Measurements from ENCODE around the gene FNDC11.

Gene FNDC11

DNA sequence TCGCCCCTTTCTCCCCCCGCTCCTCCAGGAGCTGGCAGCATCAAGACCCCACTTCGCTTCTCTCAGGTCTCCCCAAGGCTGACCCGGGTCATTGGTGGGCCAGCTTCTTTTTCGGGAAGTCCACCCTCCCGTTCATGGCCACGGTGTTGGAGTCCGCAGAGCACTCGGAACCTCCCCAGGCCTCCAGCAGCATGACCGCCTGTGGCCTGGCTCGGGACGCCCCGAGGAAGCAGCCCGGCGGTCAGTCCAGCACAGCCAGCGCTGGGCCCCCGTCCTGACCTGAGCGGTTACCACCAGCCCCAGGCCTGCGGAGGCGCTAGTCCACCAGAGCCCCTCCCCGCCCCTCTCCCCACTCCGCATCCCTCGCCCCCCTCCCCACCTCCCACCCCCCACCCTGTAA, 32.4 kb upstream of the FNDC11 start:
- Histone ChIP-seq H3K27me3 (peaks cover 58% of the 10 kb centered on the region), H3K9me3 (no peaks in the 10 kb centered on the region), H3K4me3 (ENCODE audit: low read depth in 1 of 2, low read length in 1 of 2) (peak overlapping the region; percentile 61 to 78), H3K36me3 (no peaks in the 10 kb centered on the region), H3K4me1 (ENCODE audit: control insufficient read depth in 1 of 2, insufficient read depth in 1 of 2, low read depth in 1 of 2, low read length in 1 of 2) (peaks cover 13 to 18% of the 10 kb centered on the region in 2 experiments), H3K27ac (no peak overlapping the region)
- TF ChIP-seq, protein P1, sequence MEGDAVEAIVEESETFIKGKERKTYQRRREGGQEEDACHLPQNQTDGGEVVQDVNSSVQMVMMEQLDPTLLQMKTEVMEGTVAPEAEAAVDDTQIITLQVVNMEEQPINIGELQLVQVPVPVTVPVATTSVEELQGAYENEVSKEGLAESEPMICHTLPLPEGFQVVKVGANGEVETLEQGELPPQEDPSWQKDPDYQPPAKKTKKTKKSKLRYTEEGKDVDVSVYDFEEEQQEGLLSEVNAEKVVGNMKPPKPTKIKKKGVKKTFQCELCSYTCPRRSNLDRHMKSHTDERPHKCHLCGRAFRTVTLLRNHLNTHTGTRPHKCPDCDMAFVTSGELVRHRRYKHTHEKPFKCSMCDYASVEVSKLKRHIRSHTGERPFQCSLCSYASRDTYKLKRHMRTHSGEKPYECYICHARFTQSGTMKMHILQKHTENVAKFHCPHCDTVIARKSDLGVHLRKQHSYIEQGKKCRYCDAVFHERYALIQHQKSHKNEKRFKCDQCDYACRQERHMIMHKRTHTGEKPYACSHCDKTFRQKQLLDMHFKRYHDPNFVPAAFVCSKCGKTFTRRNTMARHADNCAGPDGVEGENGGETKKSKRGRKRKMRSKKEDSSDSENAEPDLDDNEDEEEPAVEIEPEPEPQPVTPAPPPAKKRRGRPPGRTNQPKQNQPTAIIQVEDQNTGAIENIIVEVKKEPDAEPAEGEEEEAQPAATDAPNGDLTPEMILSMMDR (IDR thresholded peaks at IDR 0.05): no peak

DNA sequence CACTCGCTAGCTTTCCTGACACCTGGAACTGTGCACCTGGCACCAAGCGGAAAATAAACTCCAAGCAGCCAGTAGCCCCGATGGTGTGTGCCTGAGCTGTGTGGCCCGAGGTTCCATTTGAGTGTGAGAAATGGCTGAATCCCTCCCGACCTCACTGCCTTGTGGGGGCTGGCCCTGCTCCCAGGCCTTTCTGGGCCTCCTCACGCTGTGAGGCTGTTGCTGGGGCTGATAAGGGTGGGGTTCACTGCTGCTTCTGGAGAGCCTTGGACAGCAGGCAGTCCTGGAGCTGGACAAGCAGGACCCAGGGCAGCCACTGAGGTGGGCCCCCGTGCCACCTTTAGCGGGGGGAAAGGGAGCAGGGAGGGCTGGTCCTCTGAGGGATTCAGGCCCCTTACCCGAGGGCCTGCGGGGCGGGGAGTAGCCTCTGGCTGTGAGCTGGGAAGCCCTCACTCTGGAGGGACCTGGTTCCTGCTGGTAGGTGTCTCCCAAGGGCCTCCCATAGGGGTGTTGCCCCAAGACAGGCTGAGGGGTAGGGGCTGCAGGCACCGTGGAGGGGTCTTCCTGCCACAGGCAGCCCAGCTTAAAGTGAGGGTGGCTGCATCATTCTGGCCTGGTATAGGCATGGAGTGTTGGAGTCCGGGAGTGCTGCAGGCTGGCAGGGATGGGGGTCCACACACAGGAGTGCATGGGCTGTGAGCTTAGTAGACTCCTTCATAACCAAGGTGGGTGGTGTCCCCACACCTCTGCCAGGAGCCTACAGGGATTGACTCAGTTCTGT, 31.7 kb upstream of the FNDC11 start:
- no peaks in the 10 kb centered on the region for H3K9me3 ChIP-seq
- no peaks in the 10 kb centered on the region for H3K36me3 ChIP-seq
- H3K27me3 ChIP-seq: peaks cover 58% of the 10 kb centered on the region
- TF ChIP-seq, protein P1 (IDR thresholded peaks at IDR 0.05): no peak
- H3K27ac ChIP-seq: no peak overlapping the region
- peaks cover 13 to 18% of the 10 kb centered on the region in 2 experiments for H3K4me1 ChIP-seq (ENCODE audit: control insufficient read depth in 1 of 2, insufficient read depth in 1 of 2, low read depth in 1 of 2, low read length in 1 of 2)
- H3K4me3 ChIP-seq (ENCODE audit: low read depth in 1 of 2, low read length in 1 of 2): no peak overlapping the region

DNA sequence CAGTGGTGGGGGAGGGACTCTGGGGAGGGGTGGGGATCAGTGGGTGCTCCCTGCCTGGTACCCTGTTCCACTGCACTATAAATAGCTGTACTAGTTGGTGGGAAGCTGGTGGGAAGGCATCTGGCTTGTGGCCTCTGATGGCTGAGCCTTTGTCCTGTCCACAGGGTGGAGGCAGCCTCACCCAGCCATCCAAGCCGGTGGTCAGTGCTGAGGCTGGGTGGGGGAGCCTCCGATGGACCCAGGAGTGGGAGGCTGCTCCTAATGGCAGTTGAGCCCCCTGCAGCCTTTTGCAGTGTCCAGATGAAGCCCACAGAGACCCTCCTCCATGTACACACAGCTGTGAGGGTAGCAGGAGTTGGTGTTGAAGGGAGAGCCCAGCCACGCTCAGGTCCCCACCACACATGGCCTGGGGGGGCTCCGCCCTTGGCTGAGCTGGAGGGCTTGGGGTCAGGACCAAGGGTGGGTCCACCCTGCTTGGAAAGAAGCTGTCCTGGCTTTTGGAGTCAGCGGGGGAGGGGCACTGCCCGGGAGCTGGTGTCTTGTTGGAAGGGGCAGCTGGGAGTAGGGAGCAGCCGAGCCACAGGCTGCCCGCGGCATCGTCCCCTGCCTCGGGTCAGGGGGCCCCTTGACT, 30.9 kb upstream of the FNDC11 start:
- H3K4me1 ChIP-seq (ENCODE audit: control insufficient read depth in 1 of 2, insufficient read depth in 1 of 2, low read depth in 1 of 2, low read length in 1 of 2): peaks cover 13 to 18% of the 10 kb centered on the region in 2 experiments
- no peaks in the 10 kb centered on the region for H3K36me3 ChIP-seq
- H3K27me3 ChIP-seq: peaks cover 56% of the 10 kb centered on the region
- H3K4me3 ChIP-seq (ENCODE audit: low read depth in 1 of 2, low read length in 1 of 2): no peak overlapping the region
- H3K9me3 ChIP-seq: no peaks in the 10 kb centered on the region
- H3K27ac ChIP-seq: no peak overlapping the region
- TF ChIP-seq, protein P1 (IDR thresholded peaks at IDR 0.05): no peak

DNA sequence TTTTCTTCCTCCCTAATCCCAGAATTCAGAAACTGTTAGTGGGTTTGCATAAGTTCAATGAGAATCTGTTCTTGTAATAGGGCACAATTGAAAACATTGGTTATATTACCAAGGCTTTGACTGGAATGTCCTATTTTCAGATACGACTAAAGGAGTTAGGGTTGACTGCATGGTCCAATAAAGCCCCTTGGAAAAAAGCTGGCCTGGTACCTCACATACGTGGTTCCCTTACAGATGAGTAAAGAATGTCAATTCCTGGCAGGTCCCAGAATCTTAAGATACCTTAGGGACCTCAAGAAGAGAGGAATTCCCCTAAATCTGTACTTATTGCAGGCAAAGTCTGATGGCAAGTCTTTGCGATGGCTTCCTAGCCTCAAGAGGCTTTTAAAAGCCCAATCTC, 28.8 kb upstream of the FNDC11 start:
- Histone ChIP-seq H3K4me1 (ENCODE audit: control insufficient read depth in 1 of 2, insufficient read depth in 1 of 2, low read depth in 1 of 2, low read length in 1 of 2) (peaks cover 7 to 10% of the 10 kb centered on the region in 2 experiments), H3K36me3 (no peaks in the 10 kb centered on the region), H3K27ac (no peak overlapping the region), H3K27me3 (peaks cover 52% of the 10 kb centered on the region), H3K9me3 (no peaks in the 10 kb centered on the region), H3K4me3 (ENCODE audit: low read depth in 1 of 2, low read length in 1 of 2) (no peak overlapping the region)
- TF ChIP-seq, protein P1 (IDR thresholded peaks at IDR 0.05): no peak

DNA sequence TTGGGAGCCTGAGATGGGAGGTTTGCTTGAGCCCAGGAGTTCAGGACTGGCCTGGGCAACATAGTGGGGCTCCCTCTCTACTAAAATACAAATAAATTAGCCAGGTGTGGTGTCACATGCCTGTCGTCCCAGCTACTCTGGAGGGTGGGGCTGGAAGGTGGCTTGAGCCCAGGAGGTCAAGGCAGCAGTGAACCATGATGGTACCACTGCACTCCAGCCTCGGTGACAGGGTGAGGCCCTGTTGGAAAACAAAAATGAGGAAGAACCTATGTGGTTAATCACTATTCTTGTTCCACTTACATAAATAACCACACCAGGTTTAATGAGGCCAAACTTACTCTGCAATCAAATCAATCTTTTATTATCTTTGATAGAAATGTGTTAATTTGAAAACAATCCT, 28.0 kb upstream of the FNDC11 start:
- no peak overlapping the region for H3K4me3 ChIP-seq (ENCODE audit: low read depth in 1 of 2, low read length in 1 of 2)
- H3K27ac ChIP-seq: no peak overlapping the region
- H3K36me3 ChIP-seq: no peaks in the 10 kb centered on the region
- TF ChIP-seq, protein P1 (IDR thresholded peaks at IDR 0.05): no peak
- H3K9me3 ChIP-seq: no peaks in the 10 kb centered on the region
- H3K4me1 ChIP-seq (ENCODE audit: control insufficient read depth in 1 of 2, insufficient read depth in 1 of 2, low read depth in 1 of 2, low read length in 1 of 2): peaks cover 7 to 8% of the 10 kb centered on the region in 2 experiments
- H3K27me3 ChIP-seq: peaks cover 47% of the 10 kb centered on the region

Data from neutrophil (primary cell).